Trophoblast cell (in vitro differentiated cells and primary cell): ENCODE measurements around the gene INHA.

Experiments used
- DNase-seq, 2 donors: peaks; one replicate each; pipeline ENCODE4 v3.0.0-alpha.2; 2016
- H2AFZ ChIP-seq: 2 replicates; pipeline ENCODE4 v1.6.1; 2013; ENCODE audit warnings: low read length, moderate library complexity, mild to moderate bottlenecking; ENCODE audit not compliant: insufficient read depth, poor library complexity
- H2AK5ac ChIP-seq: 2 replicates; pipeline ENCODE4 v1.6.1; 2013; ENCODE audit warnings: mild to moderate bottlenecking, low read length
- H2BK120ac ChIP-seq: 2 replicates; pipeline ENCODE4 v1.6.1; 2013; ENCODE audit warnings: low read length, mild to moderate bottlenecking, moderate library complexity; ENCODE audit not compliant: insufficient read depth, poor library complexity
- H2BK12ac ChIP-seq: 2 replicates; pipeline ENCODE4 v1.6.1; 2013; ENCODE audit warnings: mild to moderate bottlenecking, low read length, moderate library complexity
- H2BK5ac ChIP-seq: 2 replicates; pipeline ENCODE4 v1.6.1; 2013; ENCODE audit warnings: low read length, low read depth, moderate library complexity, mild to moderate bottlenecking; ENCODE audit not compliant: poor library complexity
- H3K14ac ChIP-seq: 2 replicates; pipeline ENCODE4 v1.6.1; 2013; ENCODE audit warnings: mild to moderate bottlenecking, low read length
- H3K18ac ChIP-seq: 2 replicates; pipeline ENCODE4 v1.6.1; 2013; ENCODE audit warnings: mild to moderate bottlenecking, low read length
- H3K23ac ChIP-seq: 2 replicates; pipeline ENCODE4 v1.6.1; 2013; ENCODE audit warnings: low read length
- H3K27ac ChIP-seq: 2 replicates; pipeline ENCODE4 v1.5.1; 2013; ENCODE audit warnings: low read depth, mild to moderate bottlenecking, inconsistent platforms, low read length, moderate library complexity
- H3K27me3 ChIP-seq: 2 replicates; pipeline ENCODE4 v1.6.1; 2013; ENCODE audit warnings: inconsistent platforms, mild to moderate bottlenecking, low read length, moderate library complexity; ENCODE audit not compliant: insufficient read depth
- H3K36me3 ChIP-seq, 2 experiments: 1 replicate in 1 of 2; 2 replicates in 1 of 2; pipeline ENCODE4 v1.6.1; 2013; ENCODE audit warnings: low read length in 2 of 2, mild to moderate bottlenecking in 2 of 2, moderate library complexity in 1 of 2; ENCODE audit not compliant: insufficient read depth in 2 of 2, control insufficient read depth in 1 of 2
- H3K4ac ChIP-seq: 2 replicates; pipeline ENCODE4 v1.6.1; 2013; ENCODE audit warnings: low read depth, mild to moderate bottlenecking, low read length, moderate library complexity
- H3K4me1 ChIP-seq, 2 experiments: 1 replicate in 1 of 2; 2 replicates in 1 of 2; pipeline ENCODE4 v1.6.1; 2013; ENCODE audit warnings: low read length in 2 of 2, mild to moderate bottlenecking in 2 of 2, moderate library complexity in 1 of 2; ENCODE audit not compliant: insufficient read depth in 2 of 2, control insufficient read depth in 1 of 2
- H3K4me2 ChIP-seq: 2 replicates; pipeline ENCODE4 v1.6.1; 2013; ENCODE audit warnings: inconsistent platforms, mild to moderate bottlenecking, low read length, moderate library complexity
- H3K4me3 ChIP-seq: 2 replicates; pipeline ENCODE4 v1.5.1; 2013; ENCODE audit warnings: mild to moderate bottlenecking, low read depth, low read length, inconsistent platforms
- H3K79me1 ChIP-seq: one replicate; pipeline ENCODE4 v1.6.1; 2013; ENCODE audit warnings: low read length
- H3K79me2 ChIP-seq: 2 replicates; pipeline ENCODE4 v1.6.1; 2013; ENCODE audit warnings: low read length, mild to moderate bottlenecking; ENCODE audit not compliant: control insufficient read depth, insufficient read depth, poor library complexity
- H3K9ac ChIP-seq: 2 replicates; pipeline ENCODE4 v1.6.1; 2013; ENCODE audit warnings: mild to moderate bottlenecking, low read length
- H3K9me3 ChIP-seq: 2 replicates; pipeline ENCODE4 v1.6.1; 2013; ENCODE audit warnings: low read depth, mild to moderate bottlenecking, control low read depth, inconsistent platforms, low read length; ENCODE audit not compliant: insufficient read depth
- H4K12ac ChIP-seq: 2 replicates; pipeline ENCODE4 v1.6.1; 2013; ENCODE audit warnings: low read depth, mild to moderate bottlenecking, low read length, moderate library complexity
- H4K8ac ChIP-seq: 2 replicates; pipeline ENCODE4 v1.6.1; 2013; ENCODE audit warnings: low read depth, mild to moderate bottlenecking, low read length, moderate library complexity
- H4K91ac ChIP-seq: one replicate; pipeline ENCODE4 v1.6.1; 2013; ENCODE audit warnings: low read depth, mild to moderate bottlenecking, low read length, moderate library complexity
- WGBS: extraction: QIAGEN DNeasy Blood & Tissue Kit; methylation state at CpG from one replicate; pipeline ENCODE4 v1.1.7; 2013; ENCODE audit warnings: missing lambda C conversion rate; ENCODE audit not compliant: insufficient read length, insufficient coverage; ENCODE audit errors: extremely low coverage; 5-methylcytosine and 5-hydroxymethylcytosine counted together

The INHA gene

GRCh38 chr2:219578811-219579613 lies 6.9 kb downstream of the INHA start:
- no peaks in the 10 kb centered on the region for H3K79me2 ChIP-seq
- H3K4ac ChIP-seq = no peak overlapping the region
- no CpG with 5 or more reads among the region's 8 CpGs for WGBS
- H2BK5ac ChIP-seq = no peak overlapping the region
- H3K9ac ChIP-seq = no peak overlapping the region
- H2AK5ac ChIP-seq = no peak overlapping the region
- no peak overlapping the region for H2AFZ ChIP-seq
- H3K27me3 ChIP-seq = no peaks in the 10 kb centered on the region
- no peak overlapping the region for H3K4me3 ChIP-seq
- no peak overlapping the region for H4K12ac ChIP-seq
- no peak overlapping the region for H3K4me2 ChIP-seq
- DNase-seq = peak; percentile 61 to 97
- no peak overlapping the region for H3K18ac ChIP-seq
- peaks cover 20 to 21% of the 10 kb centered on the region in 2 experiments for H3K4me1 ChIP-seq
- H3K79me1 ChIP-seq = no peaks in the 10 kb centered on the region
- H3K27ac ChIP-seq = peak overlapping the region; percentile 82
- H2BK12ac ChIP-seq = peak overlapping the region; percentile 47
- peak overlapping the region; percentile 81 for H4K91ac ChIP-seq
- peak overlapping the region; percentile 32 for H4K8ac ChIP-seq
- H3K14ac ChIP-seq = no peak overlapping the region
- no peak overlapping the region for H3K23ac ChIP-seq
- H3K9me3 ChIP-seq = no peaks in the 10 kb centered on the region
- no peaks in the 10 kb centered on the region for H3K36me3 ChIP-seq
- peak overlapping the region; percentile 12 for H2BK120ac ChIP-seq

- H3K4me3 ChIP-seq = no peak overlapping the region
- no peak overlapping the region for H2AK5ac ChIP-seq
- H4K91ac ChIP-seq = no peak overlapping the region
- H3K79me1 ChIP-seq = no peaks in the 10 kb centered on the region
- no peaks in the 10 kb centered on the region for H3K36me3 ChIP-seq
- no peaks in the 10 kb centered on the region for H3K9me3 ChIP-seq
- no peak overlapping the region for H4K12ac ChIP-seq
- H2AFZ ChIP-seq = no peak overlapping the region
- H3K9ac ChIP-seq = no peak overlapping the region
- no peak overlapping the region for H2BK12ac ChIP-seq
- peak; percentile 47 to 82 for DNase-seq
- H3K27ac ChIP-seq = no peak overlapping the region
- H2BK120ac ChIP-seq = no peak overlapping the region
- H3K4me1 ChIP-seq = peaks cover 18 to 20% of the 10 kb centered on the region in 2 experiments
- H3K18ac ChIP-seq = no peak overlapping the region
- no peak overlapping the region for H2BK5ac ChIP-seq
- no peaks in the 10 kb centered on the region for H3K27me3 ChIP-seq
- H3K79me2 ChIP-seq = no peaks in the 10 kb centered on the region
- H4K8ac ChIP-seq = no peak overlapping the region
- no CpG with 5 or more reads among the region's 2 CpGs for WGBS
- H3K23ac ChIP-seq = no peak overlapping the region
- no peak overlapping the region for H3K4ac ChIP-seq
- no peak overlapping the region for H3K4me2 ChIP-seq
- no peak overlapping the region for H3K14ac ChIP-seq
Observed at GRCh38 chr2:219581346-219581745, 9.2 kb downstream of the INHA start.

- WGBS = no CpG with 5 or more reads among the region's 4 CpGs
- H3K36me3 ChIP-seq = no peaks in the 10 kb centered on the region
- H4K12ac ChIP-seq = no peak overlapping the region
- no peak overlapping the region for H4K8ac ChIP-seq
- H2BK12ac ChIP-seq = no peak overlapping the region
- H4K91ac ChIP-seq = no peak overlapping the region
- H2AK5ac ChIP-seq = no peak overlapping the region
- H3K4me2 ChIP-seq = no peak overlapping the region
- H3K27ac ChIP-seq = no peak overlapping the region
- H3K79me1 ChIP-seq = peaks cover 3% of the 10 kb centered on the region
- H3K18ac ChIP-seq = no peak overlapping the region
- no peak overlapping the region for H3K4me3 ChIP-seq
- H2BK5ac ChIP-seq = no peak overlapping the region
- peak overlapping the region; percentile 17 for H2BK120ac ChIP-seq
- no peak overlapping the region for H3K23ac ChIP-seq
- no peak for DNase-seq
- H3K4ac ChIP-seq = no peak overlapping the region
- no peak overlapping the region for H3K14ac ChIP-seq
- no peaks in the 10 kb centered on the region for H3K9me3 ChIP-seq
- H3K79me2 ChIP-seq = no peaks in the 10 kb centered on the region
- peaks cover 3 to 8% of the 10 kb centered on the region in 2 experiments for H3K4me1 ChIP-seq
- no peaks in the 10 kb centered on the region for H3K27me3 ChIP-seq
- H3K9ac ChIP-seq = no peak overlapping the region
- no peak overlapping the region for H2AFZ ChIP-seq
Observed at GRCh38 chr2:219591091-219591490, 19.0 kb downstream of the INHA start.

GRCh38 chr2:219592736-219593135 lies 20.6 kb downstream of the INHA start:
- DNase-seq = no peak
- Histone ChIP-seq H3K79me1 (peaks cover 14% of the 10 kb centered on the region), H4K8ac (no peak overlapping the region), H3K4me3 (no peak overlapping the region), H3K27me3 (no peaks in the 10 kb centered on the region), H3K79me2 (peaks cover 6% of the 10 kb centered on the region), H2AK5ac (no peak overlapping the region), H3K14ac (no peak overlapping the region), H3K4ac (no peak overlapping the region), H3K4me1 (peaks cover 6 to 12% of the 10 kb centered on the region in 2 experiments), H3K18ac (no peak overlapping the region), H3K9me3 (no peaks in the 10 kb centered on the region), H2BK5ac (no peak overlapping the region), H4K12ac (no peak overlapping the region), H3K23ac (no peak overlapping the region), H2BK12ac (no peak overlapping the region), H3K27ac (no peak overlapping the region), H3K9ac (no peak overlapping the region), H3K36me3 (no peaks in the 10 kb centered on the region), H4K91ac (no peak overlapping the region), H2BK120ac (no peak overlapping the region), H2AFZ (no peak overlapping the region), H3K4me2 (no peak overlapping the region)
- WGBS = no CpG with 5 or more reads among the region's 6 CpGs
